Measurements from ENCODE around the gene CACTIN.
"Not testable (repeated sequence)": the region's sequence is repeated elsewhere in the genome, so short reads cannot be mapped to it uniquely, and the experiment has no call there.

Gene CACTIN

DNA sequence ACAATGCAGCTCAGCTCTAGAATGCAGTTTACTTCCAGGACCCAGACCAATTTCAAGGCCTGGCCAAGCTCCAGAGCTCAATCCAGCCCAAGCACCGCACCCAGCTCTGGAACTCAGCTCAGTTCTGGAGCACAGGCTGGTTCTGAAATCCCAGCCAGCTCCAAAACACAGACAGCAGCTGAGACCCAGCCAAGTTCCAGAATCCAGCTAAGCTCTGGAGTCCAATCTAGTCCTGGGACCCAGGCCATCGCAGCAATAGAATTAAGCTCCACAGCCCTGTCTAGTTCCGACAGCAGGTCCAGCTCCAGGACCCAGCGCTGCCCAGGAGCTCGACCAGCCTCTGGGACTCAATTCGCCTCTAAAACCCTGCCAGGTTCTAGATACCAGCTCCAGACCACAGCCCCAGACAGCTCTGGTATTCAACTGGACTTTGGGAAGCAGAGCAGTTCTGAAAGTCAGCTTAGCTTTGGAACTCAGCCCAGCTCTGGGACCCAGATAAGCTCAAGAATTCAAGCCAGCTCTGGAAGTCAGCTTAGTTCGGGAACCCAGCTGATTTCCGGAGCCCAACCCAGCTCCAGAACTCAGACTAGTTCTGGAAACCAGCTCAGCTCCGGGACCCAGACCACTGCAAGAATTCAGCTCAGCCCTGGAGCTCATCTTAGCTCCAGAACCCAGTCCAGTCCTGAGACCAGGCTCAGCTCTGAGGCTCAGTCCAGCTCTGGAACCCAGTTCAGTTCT, 34.5 kb downstream of the CACTIN start:
- no peaks in the 10 kb centered on the region for H3K36me3 ChIP-seq (ENCODE audit: control insufficient read depth, insufficient read depth, low read length)
- no peak overlapping the region for H3K4me3 ChIP-seq (ENCODE audit: extremely low read depth, insufficient read depth, low read length, poor library complexity, severe bottlenecking)
- no peaks in the 10 kb centered on the region for H3K4me1 ChIP-seq (ENCODE audit: control insufficient read depth, insufficient read depth, low read length, poor library complexity, severe bottlenecking)
- no peak overlapping the region for H3K27ac ChIP-seq (ENCODE audit: low read depth, low read length, severe bottlenecking)
- 82 to 86% methylated on average over 9 of the region's 9 CpGs for WGBS, 2 experiments (ENCODE audit: insufficient coverage in 2 of 2)
- H3K9me3 ChIP-seq (ENCODE audit: control insufficient read depth, low read length), result peaks cover 5% of the 10 kb centered on the region

DNA sequence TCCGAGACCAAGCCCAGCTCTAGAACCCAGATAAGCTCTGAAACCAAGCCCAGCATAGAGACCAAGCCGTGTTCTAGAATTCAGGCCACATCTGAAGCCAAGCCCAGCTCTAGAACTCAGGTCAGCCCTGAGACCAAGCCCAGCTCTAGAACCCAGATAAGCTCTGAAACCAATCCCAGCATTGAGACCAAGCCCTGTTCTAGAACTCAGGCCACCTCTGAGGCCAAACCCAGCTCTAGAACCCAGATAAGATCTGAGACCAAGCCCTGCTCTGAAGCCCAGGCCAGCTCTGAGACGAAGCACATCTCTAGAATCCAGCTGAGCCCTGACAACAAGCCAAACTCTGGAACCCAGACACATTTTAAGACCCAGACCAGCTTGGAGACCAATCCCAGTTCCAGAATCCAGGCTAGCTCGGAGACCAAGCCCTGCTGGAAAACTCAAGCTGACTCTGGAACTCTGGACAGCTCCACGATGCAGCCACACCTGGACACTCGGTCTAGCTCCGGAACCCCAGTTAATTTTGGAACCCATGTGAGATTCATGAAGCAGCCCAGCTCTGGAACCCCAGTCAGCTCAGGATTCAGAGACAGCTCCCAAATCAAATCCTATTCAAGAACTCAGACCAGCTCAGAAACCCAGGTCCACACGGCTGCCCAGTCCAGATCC, 35.5 kb downstream of the CACTIN start:
- Histone ChIP-seq H3K27ac (ENCODE audit: low read depth, low read length, severe bottlenecking) (no peak overlapping the region), H3K36me3 (ENCODE audit: control insufficient read depth, insufficient read depth, low read length) (no peaks in the 10 kb centered on the region), H3K4me1 (ENCODE audit: control insufficient read depth, insufficient read depth, low read length, poor library complexity, severe bottlenecking) (no peaks in the 10 kb centered on the region), H3K9me3 (ENCODE audit: control insufficient read depth, low read length) (peaks cover 5% of the 10 kb centered on the region), H3K4me3 (ENCODE audit: extremely low read depth, insufficient read depth, low read length, poor library complexity, severe bottlenecking) (no peak overlapping the region)
- 91 to 92% methylated on average over 7 to 8 of the region's 8 CpGs for WGBS, 2 experiments (ENCODE audit: insufficient coverage in 2 of 2)

DNA sequence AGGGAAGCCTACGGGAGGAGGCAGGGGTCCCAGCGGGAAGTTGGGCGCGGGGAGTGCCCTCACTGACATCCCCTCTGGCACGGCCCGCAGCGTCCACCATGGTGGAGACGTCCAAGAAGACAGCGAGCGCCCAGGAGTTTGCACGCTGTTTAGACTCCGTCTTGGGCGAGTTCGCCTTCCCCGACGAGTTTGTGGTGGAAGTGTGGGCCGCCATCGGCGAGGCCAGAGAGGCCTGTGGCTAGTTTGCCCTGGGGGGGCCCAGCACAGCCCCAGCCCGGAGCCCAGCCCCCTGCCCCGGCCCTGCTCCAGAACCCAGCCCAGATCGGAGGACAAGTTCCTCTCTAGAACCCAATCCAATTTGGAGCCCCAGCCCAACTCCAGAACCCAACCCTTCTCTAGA, 36.6 kb downstream of the CACTIN start:
- 93 to 95% methylated on average over 19 to 22 of the region's 22 CpGs for WGBS, 2 experiments (ENCODE audit: insufficient coverage in 2 of 2)
- H3K4me1 ChIP-seq (ENCODE audit: control insufficient read depth, insufficient read depth, low read length, poor library complexity, severe bottlenecking), result no peaks in the 10 kb centered on the region
- no peaks in the 10 kb centered on the region for H3K36me3 ChIP-seq (ENCODE audit: control insufficient read depth, insufficient read depth, low read length)
- H3K27ac ChIP-seq (ENCODE audit: low read depth, low read length, severe bottlenecking), result no peak overlapping the region
- H3K4me3 ChIP-seq (ENCODE audit: extremely low read depth, insufficient read depth, low read length, poor library complexity, severe bottlenecking), result no peak overlapping the region
- H3K9me3 ChIP-seq (ENCODE audit: control insufficient read depth, low read length), result peaks cover 5% of the 10 kb centered on the region

- Histone ChIP-seq H3K36me3 (ENCODE audit: control insufficient read depth, insufficient read depth, low read length) (no peaks in the 10 kb centered on the region), H3K27ac (ENCODE audit: low read depth, low read length, severe bottlenecking) (no peak overlapping the region), H3K4me3 (ENCODE audit: extremely low read depth, insufficient read depth, low read length, poor library complexity, severe bottlenecking) (no peak overlapping the region), H3K4me1 (ENCODE audit: control insufficient read depth, insufficient read depth, low read length, poor library complexity, severe bottlenecking) (no peaks in the 10 kb centered on the region), H3K9me3 (ENCODE audit: control insufficient read depth, low read length) (peaks cover 5% of the 10 kb centered on the region)
- 87% methylated on average over 7 of the region's 11 CpGs; no CpG with 5 or more reads in 1 of the 2 experiments for WGBS, 2 experiments (ENCODE audit: insufficient coverage in 2 of 2)
Measured at GRCh38 chr19:3589439-3589838, 37.2 kb downstream of the CACTIN start.

- Histone ChIP-seq H3K4me1 (ENCODE audit: control insufficient read depth, insufficient read depth, low read length, poor library complexity, severe bottlenecking) (no peaks in the 10 kb centered on the region), H3K9me3 (ENCODE audit: control insufficient read depth, low read length) (peaks cover 5% of the 10 kb centered on the region), H3K27ac (ENCODE audit: low read depth, low read length, severe bottlenecking) (no peak overlapping the region), H3K4me3 (ENCODE audit: extremely low read depth, insufficient read depth, low read length, poor library complexity, severe bottlenecking) (no peak overlapping the region), H3K36me3 (ENCODE audit: control insufficient read depth, insufficient read depth, low read length) (no peaks in the 10 kb centered on the region)
- WGBS, 2 experiments (ENCODE audit: insufficient coverage in 2 of 2), result 73 to 74% methylated on average over 26 to 30 of the region's 31 CpGs
Measured at GRCh38 chr19:3586707-3587346, 39.8 kb downstream of the CACTIN start.

DNA sequence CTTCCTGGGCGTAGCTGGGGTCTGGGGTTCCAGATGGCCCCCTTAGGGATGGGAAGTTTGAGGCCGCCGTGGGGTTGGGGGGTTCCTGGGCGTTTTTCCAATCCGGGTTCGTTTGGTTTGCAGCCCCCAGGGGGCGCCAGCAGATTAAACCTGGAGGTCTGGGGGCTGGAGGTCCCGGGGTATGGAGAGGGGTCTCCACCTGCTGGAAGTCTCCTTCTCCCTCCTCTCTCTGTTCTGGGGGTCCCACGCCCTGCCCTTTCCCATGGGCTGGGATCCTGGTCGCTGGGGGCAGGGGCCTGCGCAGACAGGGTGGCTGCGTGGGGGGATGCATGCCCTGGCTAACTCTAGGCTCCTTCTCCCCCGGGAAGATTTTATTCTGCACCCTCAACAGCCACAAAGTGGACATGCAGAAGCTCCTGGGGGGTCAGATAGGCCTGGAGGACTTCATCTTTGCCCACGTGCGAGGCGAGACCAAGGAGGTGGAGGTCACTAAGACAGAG, 40.4 kb downstream of the CACTIN start:
- Histone ChIP-seq H3K4me3 (ENCODE audit: extremely low read depth, insufficient read depth, low read length, poor library complexity, severe bottlenecking) (peak overlapping the region; percentile 27), H3K9me3 (ENCODE audit: control insufficient read depth, low read length) (peaks cover 2% of the 10 kb centered on the region), H3K4me1 (ENCODE audit: control insufficient read depth, insufficient read depth, low read length, poor library complexity, severe bottlenecking) (no peaks in the 10 kb centered on the region), H3K36me3 (ENCODE audit: control insufficient read depth, insufficient read depth, low read length) (no peaks in the 10 kb centered on the region), H3K27ac (ENCODE audit: low read depth, low read length, severe bottlenecking) (no peak overlapping the region)
- 39 to 63% methylated on average over 6 to 11 of the region's 16 CpGs for WGBS, 2 experiments (ENCODE audit: insufficient coverage in 2 of 2)

- Histone ChIP-seq H3K27ac (ENCODE audit: low read depth, low read length, severe bottlenecking) (no peak within 1 kb of the TSS), H3K9me3 (ENCODE audit: control insufficient read depth, low read length) (no peaks in the 10 kb centered on the region), H3K4me1 (ENCODE audit: control insufficient read depth, insufficient read depth, low read length, poor library complexity, severe bottlenecking) (no peaks in the 10 kb centered on the region), H3K36me3 (ENCODE audit: control insufficient read depth, insufficient read depth, low read length) (no peaks in the 10 kb centered on the region), H3K4me3 (ENCODE audit: extremely low read depth, insufficient read depth, low read length, poor library complexity, severe bottlenecking) (peak within 1 kb of the TSS; percentile 27)
- WGBS, 2 experiments (ENCODE audit: insufficient coverage in 2 of 2), result 14 to 16% methylated on average over 51 to 78 of the region's 84 CpGs
Measured at GRCh38 chr19:3585301-3586126, 41.1 kb downstream of the CACTIN start, which contains the start of gene GIPC3. TSS of gene GIPC3 (plus strand) at chr19:3585478. CDS start at chr19:3585598, 120 bp downstream.

- H3K4me1 ChIP-seq (ENCODE audit: control insufficient read depth, insufficient read depth, low read length, poor library complexity, severe bottlenecking); H3K36me3 ChIP-seq (ENCODE audit: control insufficient read depth, insufficient read depth, low read length); H3K27ac ChIP-seq (ENCODE audit: low read depth, low read length, severe bottlenecking); H3K9me3 ChIP-seq (ENCODE audit: control insufficient read depth, low read length); H3K4me3 ChIP-seq (ENCODE audit: extremely low read depth, insufficient read depth, low read length, poor library complexity, severe bottlenecking): not testable (repeated sequence)
- 84 to 90% methylated on average over 2 to 8 of the region's 15 CpGs for WGBS, 2 experiments (ENCODE audit: insufficient coverage in 2 of 2)
Measured at GRCh38 chr19:3584036-3584802, 42.4 kb downstream of the CACTIN start.

DNA sequence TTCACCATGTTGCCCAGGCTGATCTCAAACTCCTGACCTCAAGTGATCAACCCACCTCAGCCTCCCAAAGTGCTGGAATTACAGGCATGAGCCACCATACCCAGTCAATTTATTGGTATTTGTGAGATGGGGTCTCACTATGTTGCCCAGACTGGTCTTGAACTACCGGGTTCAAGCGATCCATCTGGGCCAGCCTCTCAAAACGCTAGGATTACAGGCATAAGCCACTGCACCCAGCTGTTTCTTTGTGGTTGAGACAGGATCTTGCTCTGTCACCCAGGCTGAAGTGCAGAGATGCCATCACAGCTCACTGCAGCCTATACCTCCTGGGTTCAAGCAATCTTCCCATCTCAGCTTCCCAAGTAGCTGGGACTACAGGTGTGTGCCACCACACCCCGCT, 44.8 kb downstream of the CACTIN start:
- not testable (repeated sequence) for H3K4me3 ChIP-seq (ENCODE audit: extremely low read depth, insufficient read depth, low read length, poor library complexity, severe bottlenecking); H3K4me1 ChIP-seq (ENCODE audit: control insufficient read depth, insufficient read depth, low read length, poor library complexity, severe bottlenecking); H3K9me3 ChIP-seq (ENCODE audit: control insufficient read depth, low read length); H3K36me3 ChIP-seq (ENCODE audit: control insufficient read depth, insufficient read depth, low read length); H3K27ac ChIP-seq (ENCODE audit: low read depth, low read length, severe bottlenecking)
- WGBS, 2 experiments (ENCODE audit: insufficient coverage in 2 of 2), result 68 to 76% methylated on average over 3 to 4 of the region's 4 CpGs
